Esophagus (tissue), 2 donors: Measurements from ENCODE around the gene MLLT1. TPM values are rescaled to one million over a fixed set of nuclear protein-coding genes. Genes with fewer than 3 reads are reported as not detected.

ENCODE experiments used
- H3K27ac ChIP-seq, 2 donors: one replicate each; pipeline ENCODE4 v1.5.1; 2013; ENCODE audit warnings: low read depth in 2 of 2, mild to moderate bottlenecking in 2 of 2, inconsistent platforms in 1 of 2, low read length in 1 of 2, moderate library complexity in 1 of 2
- H3K27me3 ChIP-seq, 2 donors: one replicate each; pipeline ENCODE4 v1.6.1; 2013; ENCODE audit warnings: low read length in 2 of 2, control low read depth in 1 of 2, mild to moderate bottlenecking in 1 of 2; ENCODE audit not compliant: insufficient read depth in 2 of 2, control insufficient read depth in 1 of 2
- H3K36me3 ChIP-seq, 2 donors: one replicate each; pipeline ENCODE4 v1.6.1; 2013; ENCODE audit warnings: low read length in 1 of 2; ENCODE audit not compliant: control insufficient read depth in 2 of 2, insufficient read depth in 2 of 2
- H3K4me1 ChIP-seq, 2 donors: one replicate each; pipeline ENCODE4 v1.6.1; 2013; ENCODE audit warnings: low read length in 1 of 2; ENCODE audit not compliant: control insufficient read depth in 2 of 2, insufficient read depth in 2 of 2
- H3K4me3 ChIP-seq, 2 donors: one replicate each; pipeline ENCODE4 v1.5.1; 2013; ENCODE audit warnings: low read length in 2 of 2, mild to moderate bottlenecking in 2 of 2, low read depth in 1 of 2, moderate library complexity in 1 of 2
- H3K9me3 ChIP-seq, 2 donors: one replicate each; pipeline ENCODE4 v1.6.1; 2013; ENCODE audit warnings: mild to moderate bottlenecking in 2 of 2, low read depth in 1 of 2, low read length in 1 of 2, moderate library complexity in 1 of 2; ENCODE audit not compliant: control insufficient read depth in 2 of 2, insufficient read depth in 1 of 2
- WGBS, 2 donors: extraction: QIAGEN DNeasy Blood & Tissue Kit; methylation state at CpG; one replicate each; pipeline ENCODE4 v1.1.7; 2013; 5-methylcytosine and 5-hydroxymethylcytosine counted together
- polyA plus RNA-seq, 2 donors: library from polyadenylated mRNA; stranded (reverse); fragments of 200-250 nt; gene quantifications; one replicate each; pipeline ENCODE4 v1.2.3, GENCODE V29; 2013
- donor health status: healthy with polysubstance abuse.
- donor health status: Bipolar disorder and iron deficiency.

Gene MLLT1
- polyA plus RNA-seq, 2 donors = 15.5 to 16.3 TPM

GRCh38 chr19:6263735-6264444 lies 15.9 kb downstream of the MLLT1 start:
- H3K36me3 ChIP-seq = peaks cover 11 to 28% of the 10 kb centered on the region in 2 donors
- H3K27ac ChIP-seq = no peak overlapping the region
- H3K4me3 ChIP-seq = no peak overlapping the region
- H3K4me1 ChIP-seq = peaks cover 0 to 9% of the 10 kb centered on the region in 2 donors
- no peaks in the 10 kb centered on the region for H3K9me3 ChIP-seq
- H3K27me3 ChIP-seq = no peaks in the 10 kb centered on the region
- WGBS, 2 donors = 81 to 82% methylated on average over 18 of the region's 18 CpGs

GRCh38 chr19:6263306-6263705 lies 16.5 kb downstream of the MLLT1 start:
- Histone ChIP-seq H3K27ac (no peak overlapping the region), H3K4me3 (no peak overlapping the region), H3K27me3 (no peaks in the 10 kb centered on the region), H3K9me3 (no peaks in the 10 kb centered on the region), H3K4me1 (peaks cover 0 to 6% of the 10 kb centered on the region in 2 donors), H3K36me3 (peaks cover 14 to 32% of the 10 kb centered on the region in 2 donors)
- 78 to 83% methylated on average over 12 of the region's 12 CpGs for WGBS, 2 donors

GRCh38 chr19:6262519-6262918 lies 17.3 kb downstream of the MLLT1 start:
- Histone ChIP-seq H3K36me3 (peaks cover 17 to 30% of the 10 kb centered on the region in 2 donors), H3K4me1 (peaks cover 0 to 3% of the 10 kb centered on the region in 2 donors), H3K27me3 (no peaks in the 10 kb centered on the region), H3K4me3 (no peak overlapping the region), H3K27ac (no peak overlapping the region), H3K9me3 (no peaks in the 10 kb centered on the region)
- WGBS, 2 donors = 95% methylated on average over 11 of the region's 11 CpGs

GRCh38 chr19:6261883-6262282 lies 17.9 kb downstream of the MLLT1 start:
- Histone ChIP-seq H3K9me3 (no peaks in the 10 kb centered on the region), H3K36me3 (peaks cover 17 to 30% of the 10 kb centered on the region in 2 donors), H3K4me3 (no peak overlapping the region), H3K27ac (no peak overlapping the region), H3K4me1 (peaks cover 0 to 3% of the 10 kb centered on the region in 2 donors), H3K27me3 (no peaks in the 10 kb centered on the region)
- 85 to 87% methylated on average over 15 of the region's 15 CpGs for WGBS, 2 donors

GRCh38 chr19:6260912-6261650 lies 18.7 kb downstream of the MLLT1 start:
- Histone ChIP-seq H3K9me3 (no peaks in the 10 kb centered on the region), H3K36me3 (peaks cover 17 to 30% of the 10 kb centered on the region in 2 donors), H3K4me3 (no peak overlapping the region), H3K27ac (no peak overlapping the region), H3K27me3 (no peaks in the 10 kb centered on the region), H3K4me1 (peaks cover 0 to 3% of the 10 kb centered on the region in 2 donors)
- 89 to 90% methylated on average over 30 of the region's 30 CpGs for WGBS, 2 donors

GRCh38 chr19:6260376-6260775 lies 19.4 kb downstream of the MLLT1 start:
- no peak overlapping the region for H3K27ac ChIP-seq
- H3K4me3 ChIP-seq = no peak overlapping the region
- no peaks in the 10 kb centered on the region for H3K27me3 ChIP-seq
- H3K9me3 ChIP-seq = no peaks in the 10 kb centered on the region
- H3K4me1 ChIP-seq = peaks cover 0 to 3% of the 10 kb centered on the region in 2 donors
- H3K36me3 ChIP-seq = peaks cover 17 to 30% of the 10 kb centered on the region in 2 donors
- WGBS, 2 donors = 90 to 92% methylated on average over 9 of the region's 9 CpGs

GRCh38 chr19:6259312-6259861 lies 20.4 kb downstream of the MLLT1 start:
- Histone ChIP-seq H3K27ac (no peak overlapping the region), H3K27me3 (no peaks in the 10 kb centered on the region), H3K4me1 (peaks cover 0 to 3% of the 10 kb centered on the region in 2 donors), H3K36me3 (peaks cover 17 to 30% of the 10 kb centered on the region in 2 donors), H3K9me3 (no peaks in the 10 kb centered on the region), H3K4me3 (no peak overlapping the region)
- 61 to 64% methylated on average over 12 of the region's 12 CpGs for WGBS, 2 donors

GRCh38 chr19:6258812-6259311 lies 20.9 kb downstream of the MLLT1 start:
- no peaks in the 10 kb centered on the region for H3K9me3 ChIP-seq
- no peak overlapping the region for H3K4me3 ChIP-seq
- peaks cover 0 to 3% of the 10 kb centered on the region in 2 donors for H3K4me1 ChIP-seq
- H3K27me3 ChIP-seq = no peaks in the 10 kb centered on the region
- H3K27ac ChIP-seq = no peak overlapping the region
- WGBS, 2 donors = 94 to 95% methylated on average over 15 of the region's 15 CpGs
- peaks cover 17 to 32% of the 10 kb centered on the region in 2 donors for H3K36me3 ChIP-seq

- whole genome bisulfite sequencing, 2 donors = 93 to 94% methylated on average over 14 of the region's 14 CpGs
Observed at GRCh38 chr19:6253954-6254733, 25.6 kb downstream of the MLLT1 start.

More at GRCh38 chr19:6253954-6254733, 25.6 kb downstream of the MLLT1 start:
- peaks cover 2% of the 10 kb centered on the region in 2 donors for H3K4me1 ChIP-seq
- H3K9me3 ChIP-seq = no peaks in the 10 kb centered on the region
- H3K36me3 ChIP-seq = peaks cover 8% of the 10 kb centered on the region in 2 donors
- H3K4me3 ChIP-seq = no peak overlapping the region
- no peak overlapping the region for H3K27ac ChIP-seq
- no peaks in the 10 kb centered on the region for H3K27me3 ChIP-seq
